Endodermal cell (in vitro differentiated cells): ENCODE measurements around the gene FAM193B. TPM values are rescaled to one million over a fixed set of nuclear protein-coding genes. Genes with fewer than 3 reads are reported as not detected.

Source experiments
- DNase-seq: peaks from one replicate; pipeline ENCODE4 v3.0.0-alpha.2; 2017
- H3K27ac ChIP-seq: 2 replicates; pipeline ENCODE4 v1.5.1; 2013; ENCODE audit warnings: mild to moderate bottlenecking, low read depth, low read length, moderate library complexity
- H3K27me3 ChIP-seq: 2 replicates; pipeline ENCODE4 v1.6.1; 2013; ENCODE audit warnings: mild to moderate bottlenecking, low read length, moderate library complexity; ENCODE audit not compliant: insufficient read depth, control insufficient read depth, poor library complexity, severe bottlenecking
- H3K36me3 ChIP-seq: 2 replicates; pipeline ENCODE4 v1.7.0; 2013; ENCODE audit warnings: mild to moderate bottlenecking, low read length, moderate library complexity; ENCODE audit not compliant: control insufficient read depth, insufficient read depth
- H3K4me1 ChIP-seq: one replicate; pipeline ENCODE4 v1.7.0; 2013; ENCODE audit warnings: low read length; ENCODE audit not compliant: control insufficient read depth, insufficient read depth
- H3K4me3 ChIP-seq: 2 replicates; pipeline ENCODE4 v1.5.1; 2013; ENCODE audit warnings: mild to moderate bottlenecking, low read length, moderate library complexity
- H3K9ac ChIP-seq: 2 replicates; pipeline ENCODE4 v1.6.1; 2013; ENCODE audit warnings: mild to moderate bottlenecking, low read length, moderate library complexity; ENCODE audit not compliant: poor library complexity, severe bottlenecking; ENCODE audit errors: extremely low read depth
- H3K9me3 ChIP-seq: 2 replicates; pipeline ENCODE4 v1.6.1; 2013; ENCODE audit warnings: mild to moderate bottlenecking, low read length, moderate library complexity; ENCODE audit not compliant: control insufficient read depth
- H3K27ac Mint-ChIP-seq: 2 replicates; pipeline ENCODE4 v1.8.0; 2020; ENCODE audit warnings: mixed read lengths
- H3K27me3 Mint-ChIP-seq: 2 replicates; pipeline ENCODE4 v1.8.0; 2021; ENCODE audit warnings: mild to moderate bottlenecking, mixed read lengths; ENCODE audit not compliant: insufficient read depth
- H3K36me3 Mint-ChIP-seq: 2 replicates; pipeline ENCODE4 v1.8.0; 2020; ENCODE audit warnings: low read depth, mixed read lengths
- H3K4me1 Mint-ChIP-seq: 2 replicates; pipeline ENCODE4 v1.8.0; 2020; ENCODE audit warnings: mixed read lengths
- H3K4me3 Mint-ChIP-seq: 2 replicates; pipeline ENCODE4 v1.8.0; 2020; ENCODE audit warnings: mild to moderate bottlenecking, moderate library complexity, mixed read lengths
- H3K9me3 Mint-ChIP-seq: 2 replicates; pipeline ENCODE4 v1.8.0; 2020; ENCODE audit warnings: mild to moderate bottlenecking, mixed read lengths
- WGBS, 2 experiments: methylation state at CpG; one replicate each; pipeline versions ENCODE4 v1.1.5 to v1.1.7; 2013; ENCODE audit warnings: missing lambda C conversion rate in 2 of 2, mixed read lengths in 1 of 2; ENCODE audit not compliant: insufficient coverage in 1 of 2, insufficient read length in 1 of 2; 5-methylcytosine and 5-hydroxymethylcytosine counted together
- total RNA-seq, 2 donors: library from RNA; stranded (reverse); fragmentation: NEBNext Ultra II Directional in 1 of 2; extraction: Animal tissue kit (Norgen Biotek cat#: 25700) in 1 of 2; gene quantifications; 2 replicates in 1 of 2; 3 replicates in 1 of 2; pipeline ENCODE4 v1.2.1, GENCODE V29; 2021
- TF ChIP-seq, protein P1 (sequence below): fragments of 200-600 bp; sonication (generic); conservative IDR thresholded peaks from 2 replicates; pipeline ENCODE4 v1.5.0; 2021; ENCODE audit warnings: antibody characterized with exemption, mild to moderate bottlenecking

FAM193B gene
- total RNA-seq, 2 donors from 2014 or later, result 112 to 115 TPM

DNA sequence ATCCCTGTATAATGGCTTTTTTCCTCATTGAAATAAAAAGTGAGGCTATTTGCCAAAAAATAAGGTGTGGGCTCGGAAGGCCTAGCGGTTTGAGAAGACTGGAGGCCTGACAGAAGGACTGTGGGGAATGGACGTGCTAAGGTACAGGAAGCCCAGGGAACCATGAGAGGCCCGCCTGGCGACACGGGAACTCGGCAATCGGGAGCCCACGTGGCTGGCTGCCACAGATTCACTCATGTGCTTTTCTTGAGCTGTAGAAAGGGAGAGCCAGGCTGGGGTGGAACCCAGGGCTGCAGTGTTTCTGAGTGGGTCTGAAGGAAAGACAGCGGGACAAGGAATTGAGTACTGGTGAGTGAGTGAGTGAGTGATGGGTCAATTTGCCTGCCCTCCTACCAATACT is 25.7 kb downstream of the FAM193B start:
- no peak overlapping the region for H3K27ac Mint-ChIP-seq
- DNase-seq, result no peak
- Histone ChIP-seq H3K27me3 (no peaks in the 10 kb centered on the region), H3K4me1 (no peaks in the 10 kb centered on the region), H3K36me3 (peaks cover 95% of the 10 kb centered on the region), H3K4me3 (no peak overlapping the region), H3K9ac (no peak overlapping the region), H3K9me3 (no peaks in the 10 kb centered on the region), H3K27ac (no peak overlapping the region)
- no peaks in the 10 kb centered on the region for H3K9me3 Mint-ChIP-seq
- H3K27me3 Mint-ChIP-seq, result no peaks in the 10 kb centered on the region
- no peak overlapping the region for H3K4me3 Mint-ChIP-seq
- peaks cover 48% of the 10 kb centered on the region for H3K36me3 Mint-ChIP-seq
- TF ChIP-seq, protein P1, sequence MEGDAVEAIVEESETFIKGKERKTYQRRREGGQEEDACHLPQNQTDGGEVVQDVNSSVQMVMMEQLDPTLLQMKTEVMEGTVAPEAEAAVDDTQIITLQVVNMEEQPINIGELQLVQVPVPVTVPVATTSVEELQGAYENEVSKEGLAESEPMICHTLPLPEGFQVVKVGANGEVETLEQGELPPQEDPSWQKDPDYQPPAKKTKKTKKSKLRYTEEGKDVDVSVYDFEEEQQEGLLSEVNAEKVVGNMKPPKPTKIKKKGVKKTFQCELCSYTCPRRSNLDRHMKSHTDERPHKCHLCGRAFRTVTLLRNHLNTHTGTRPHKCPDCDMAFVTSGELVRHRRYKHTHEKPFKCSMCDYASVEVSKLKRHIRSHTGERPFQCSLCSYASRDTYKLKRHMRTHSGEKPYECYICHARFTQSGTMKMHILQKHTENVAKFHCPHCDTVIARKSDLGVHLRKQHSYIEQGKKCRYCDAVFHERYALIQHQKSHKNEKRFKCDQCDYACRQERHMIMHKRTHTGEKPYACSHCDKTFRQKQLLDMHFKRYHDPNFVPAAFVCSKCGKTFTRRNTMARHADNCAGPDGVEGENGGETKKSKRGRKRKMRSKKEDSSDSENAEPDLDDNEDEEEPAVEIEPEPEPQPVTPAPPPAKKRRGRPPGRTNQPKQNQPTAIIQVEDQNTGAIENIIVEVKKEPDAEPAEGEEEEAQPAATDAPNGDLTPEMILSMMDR, result no peak
- WGBS, 2 experiments, result 98% methylated on average over 6 to 10 of the region's 10 CpGs
- no peaks in the 10 kb centered on the region for H3K4me1 Mint-ChIP-seq

DNA sequence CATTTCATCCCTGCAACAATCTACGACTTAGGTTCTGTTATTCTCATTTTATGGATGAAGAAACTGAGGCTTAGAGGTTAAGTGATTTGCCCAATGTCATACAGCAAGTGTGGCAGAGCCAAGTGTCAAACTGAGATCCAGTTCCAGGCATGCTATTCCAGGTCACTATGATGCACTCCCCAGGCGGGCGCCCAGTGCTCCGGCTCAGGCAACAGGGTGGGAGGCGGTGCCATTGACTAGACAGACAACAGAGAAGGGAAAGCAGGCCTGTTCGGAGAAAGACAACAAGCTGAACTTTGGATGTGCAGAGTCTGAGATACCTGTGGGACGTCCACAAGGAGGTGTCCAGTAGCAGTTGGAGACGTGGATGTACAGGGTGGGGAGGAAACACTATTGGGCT is 26.8 kb downstream of the FAM193B start:
- H3K4me1 Mint-ChIP-seq, result no peaks in the 10 kb centered on the region
- H3K27me3 ChIP-seq, result no peaks in the 10 kb centered on the region
- H3K36me3 ChIP-seq, result peaks cover 96% of the 10 kb centered on the region
- no peaks in the 10 kb centered on the region for H3K27me3 Mint-ChIP-seq
- no peak overlapping the region for H3K9ac ChIP-seq
- H3K27ac Mint-ChIP-seq, result no peak overlapping the region
- H3K9me3 Mint-ChIP-seq, result no peaks in the 10 kb centered on the region
- H3K36me3 Mint-ChIP-seq, result peaks cover 45% of the 10 kb centered on the region
- H3K4me3 ChIP-seq, result no peak overlapping the region
- H3K27ac ChIP-seq, result no peak overlapping the region
- no peak overlapping the region for H3K4me3 Mint-ChIP-seq
- no peaks in the 10 kb centered on the region for H3K4me1 ChIP-seq
- no peaks in the 10 kb centered on the region for H3K9me3 ChIP-seq
- TF ChIP-seq, protein P1, result no peak
- 91 to 96% methylated on average over 8 of the region's 8 CpGs for WGBS, 2 experiments
- no peak for DNase-seq

DNA sequence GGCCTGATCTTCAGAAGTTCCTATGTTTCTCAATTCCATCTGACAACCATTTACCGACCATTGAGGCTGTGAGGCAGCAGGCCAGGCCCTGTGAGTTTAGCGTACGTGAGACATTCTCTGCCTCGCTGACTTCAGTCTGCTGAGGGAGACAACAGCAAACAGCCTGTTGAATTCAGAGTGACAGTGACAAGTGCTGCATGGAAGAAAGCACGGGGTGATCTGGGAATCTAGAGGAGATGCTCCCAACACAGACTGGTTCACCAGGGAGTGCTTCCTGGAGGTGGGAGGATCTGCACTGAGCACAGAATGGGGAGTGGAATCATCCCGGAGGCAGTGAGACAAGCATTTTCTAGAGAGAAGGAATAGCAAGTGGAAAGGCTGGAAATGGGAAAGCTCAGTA is 27.6 kb downstream of the FAM193B start:
- 95 to 100% methylated on average over 6 of the region's 6 CpGs for WGBS, 2 experiments
- no peak for DNase-seq
- Mint-ChIP-seq H3K4me1 (no peaks in the 10 kb centered on the region), H3K4me3 (no peak overlapping the region), H3K27me3 (no peaks in the 10 kb centered on the region), H3K9me3 (no peaks in the 10 kb centered on the region), H3K36me3 (peaks cover 42% of the 10 kb centered on the region), H3K27ac (no peak overlapping the region)
- H3K36me3 ChIP-seq, result peaks cover 92% of the 10 kb centered on the region
- H3K27ac ChIP-seq, result no peak overlapping the region
- TF ChIP-seq, protein P1, result no peak
- H3K9ac ChIP-seq, result no peak overlapping the region
- no peaks in the 10 kb centered on the region for H3K4me1 ChIP-seq
- no peak overlapping the region for H3K4me3 ChIP-seq
- no peaks in the 10 kb centered on the region for H3K27me3 ChIP-seq
- no peaks in the 10 kb centered on the region for H3K9me3 ChIP-seq
